BLaER1 (cell line): ENCODE measurements around the gene APOBEC2.

Experiments
- H3K27ac ChIP-seq: shearing (Covaris generic); formaldehyde crosslinking; 2 replicates; pipeline ENCODE4 v1.8.1; 2022
- H3K27me3 ChIP-seq: shearing (Covaris generic); formaldehyde crosslinking; 2 replicates; pipeline ENCODE4 v1.8.1; 2022
- H3K36me3 ChIP-seq: shearing (Covaris generic); formaldehyde crosslinking; 2 replicates; pipeline ENCODE4 v1.8.1; 2022
- H3K4me1 ChIP-seq: shearing (Covaris generic); formaldehyde crosslinking; 2 replicates; pipeline ENCODE4 v1.8.1; 2022
- H3K4me2 ChIP-seq: shearing (Covaris generic); formaldehyde crosslinking; 2 replicates; pipeline ENCODE4 v1.8.1; 2022
- H3K4me3 ChIP-seq: shearing (Covaris generic); formaldehyde crosslinking; 2 replicates; pipeline ENCODE4 v1.8.1; 2022
- H3K9ac ChIP-seq: shearing (Covaris generic); formaldehyde crosslinking; 2 replicates; pipeline ENCODE4 v1.8.1; 2022
- H3K9me3 ChIP-seq: shearing (Covaris generic); formaldehyde crosslinking; 2 replicates; pipeline ENCODE4 v1.8.1; 2022
- H4K20me1 ChIP-seq: shearing (Covaris generic); formaldehyde crosslinking; 2 replicates; pipeline ENCODE4 v1.8.1; 2022
- Cebpa-rat ChIP-seq: shearing (Covaris generic); IDR thresholded peaks from 2 replicates; pipeline ENCODE4 v1.8.1; 2022

APOBEC2 gene

DNA sequence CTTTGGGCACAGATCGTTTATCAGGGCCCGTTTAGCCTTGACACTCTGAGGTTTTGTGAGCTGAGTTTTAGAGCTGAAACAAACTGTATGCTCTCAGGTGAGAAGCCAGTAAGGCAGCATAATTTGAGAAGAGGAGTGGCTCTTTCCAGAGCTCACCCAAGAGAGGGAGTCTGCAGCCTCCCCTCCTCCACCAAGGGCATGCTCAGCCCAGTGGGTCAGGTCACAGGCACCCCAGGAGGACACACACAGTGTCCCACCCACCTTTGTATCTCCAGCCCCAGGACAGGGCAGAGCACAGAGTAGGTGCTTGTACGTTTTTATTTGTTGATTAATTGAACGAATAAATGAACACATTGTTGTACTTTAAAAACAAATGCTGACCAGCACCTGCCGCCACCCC is 7.3 kb upstream of the APOBEC2 start:
- no peak for TF ChIP-seq Cebpa-rat
- Histone ChIP-seq H4K20me1 (no peaks in the 10 kb centered on the region), H3K27ac (no peak overlapping the region), H3K27me3 (no peaks in the 10 kb centered on the region), H3K4me2 (no peak overlapping the region), H3K4me1 (peaks cover 12% of the 10 kb centered on the region), H3K9me3 (no peaks in the 10 kb centered on the region), H3K4me3 (no peak overlapping the region), H3K9ac (no peak overlapping the region), H3K36me3 (no peaks in the 10 kb centered on the region)

DNA sequence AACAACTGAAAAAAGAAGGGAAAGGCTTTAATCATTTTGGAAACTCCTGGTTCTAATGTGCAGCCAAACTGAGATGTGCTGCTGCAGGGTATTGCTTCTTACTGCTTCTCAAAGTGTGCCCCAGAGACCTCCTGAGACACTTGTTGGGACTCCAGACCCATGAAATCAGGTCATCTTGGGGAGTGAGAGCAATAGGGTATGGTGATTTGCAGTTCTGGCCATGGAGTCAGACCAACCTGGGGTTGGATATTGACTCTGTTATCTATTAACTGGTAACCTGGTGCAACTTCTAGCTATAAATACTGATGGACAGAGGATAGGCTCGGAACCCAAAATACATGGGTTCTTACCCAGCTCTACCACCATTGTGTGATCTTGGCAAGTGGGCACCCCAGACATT is 6.9 kb upstream of the APOBEC2 start:
- TF ChIP-seq Cebpa-rat = no peak

DNA sequence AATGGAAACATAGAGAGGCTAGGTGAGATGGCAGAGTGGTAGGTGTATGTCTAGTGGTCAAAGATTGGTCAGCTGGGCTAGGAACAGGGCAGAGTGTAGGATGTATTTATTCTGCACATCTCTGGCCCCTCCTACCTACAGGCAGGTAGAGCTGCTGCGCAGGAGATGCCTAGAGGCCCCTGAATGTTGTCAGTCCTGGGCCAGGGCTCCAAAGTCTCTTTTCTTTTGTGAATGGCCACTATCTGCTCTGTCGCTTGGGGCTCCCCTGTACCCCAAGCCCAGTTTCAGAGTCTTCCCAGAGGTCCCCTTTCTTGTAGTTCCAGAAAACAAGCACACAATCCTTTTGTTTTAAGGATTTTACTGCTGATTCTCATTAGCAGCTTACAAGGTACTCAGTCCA is 5.7 kb upstream of the APOBEC2 start:
- Histone ChIP-seq H3K27ac (no peak overlapping the region), H4K20me1 (no peaks in the 10 kb centered on the region), H3K27me3 (no peaks in the 10 kb centered on the region), H3K4me1 (peaks cover 23% of the 10 kb centered on the region), H3K4me2 (no peak overlapping the region), H3K36me3 (no peaks in the 10 kb centered on the region), H3K9me3 (no peaks in the 10 kb centered on the region), H3K9ac (no peak overlapping the region), H3K4me3 (no peak overlapping the region)
- no peak for TF ChIP-seq Cebpa-rat

More for the DNA sequence above, 6.9 kb upstream of the APOBEC2 start:
- Histone ChIP-seq H3K36me3 (no peaks in the 10 kb centered on the region), H3K9me3 (no peaks in the 10 kb centered on the region), H3K4me3 (no peak overlapping the region), H3K27ac (no peak overlapping the region), H3K9ac (no peak overlapping the region), H3K4me1 (peaks cover 12% of the 10 kb centered on the region), H3K27me3 (no peaks in the 10 kb centered on the region), H3K4me2 (no peak overlapping the region), H4K20me1 (no peaks in the 10 kb centered on the region)

DNA sequence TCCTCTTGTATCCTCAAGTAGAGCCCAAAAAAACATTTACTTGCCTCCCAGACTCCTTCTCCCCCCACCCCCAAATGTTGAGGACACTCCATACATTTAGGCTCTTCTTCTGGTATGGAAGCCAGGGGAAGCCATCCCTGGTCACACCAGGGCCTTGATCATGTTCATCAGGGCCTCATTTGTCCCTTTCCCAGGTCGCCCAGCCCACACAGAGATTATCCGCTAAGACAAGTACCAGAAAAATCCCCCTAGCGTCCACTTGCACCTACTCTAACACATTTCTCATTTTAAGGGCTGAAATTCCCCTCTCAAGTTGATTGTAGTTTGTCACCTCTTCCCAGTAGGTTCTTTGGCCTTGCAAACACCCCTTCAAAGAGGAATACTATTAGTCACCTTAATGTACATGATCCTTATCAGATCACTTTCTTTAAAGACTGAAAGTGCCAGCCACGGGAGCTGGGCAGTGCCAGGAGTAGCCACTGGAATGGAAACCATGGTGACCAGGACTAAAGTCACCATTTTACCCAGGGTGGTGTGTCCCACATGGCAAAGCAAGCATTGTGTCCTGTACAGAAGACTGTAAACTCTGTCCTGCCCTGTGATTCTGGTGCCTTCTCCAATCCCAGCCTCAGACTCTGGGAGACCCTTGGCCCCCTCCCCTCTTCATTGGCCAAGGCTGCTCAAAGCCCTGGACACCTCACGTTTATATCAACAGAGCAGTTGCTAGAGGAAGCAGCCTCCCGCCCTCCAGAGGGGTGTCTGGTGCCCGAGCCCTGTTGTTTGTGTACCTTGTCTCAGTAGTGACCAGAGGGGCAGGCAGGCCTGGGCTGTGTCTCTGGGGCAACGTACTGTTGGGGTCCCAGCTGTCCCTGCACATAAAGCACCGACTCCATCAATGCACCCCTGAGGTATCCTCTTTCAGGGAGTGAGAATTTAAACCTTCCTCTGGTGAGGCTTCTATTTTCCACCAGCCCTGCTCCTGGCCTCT is 5.0 kb upstream of the APOBEC2 start:
- H3K4me3 ChIP-seq = no peak overlapping the region
- H3K4me2 ChIP-seq = no peak overlapping the region
- no peaks in the 10 kb centered on the region for H4K20me1 ChIP-seq
- no peak for TF ChIP-seq Cebpa-rat
- H3K27ac ChIP-seq = no peak overlapping the region
- H3K4me1 ChIP-seq = peaks cover 30% of the 10 kb centered on the region
- H3K27me3 ChIP-seq = no peaks in the 10 kb centered on the region
- no peaks in the 10 kb centered on the region for H3K36me3 ChIP-seq
- no peak overlapping the region for H3K9ac ChIP-seq
- H3K9me3 ChIP-seq = no peaks in the 10 kb centered on the region

DNA sequence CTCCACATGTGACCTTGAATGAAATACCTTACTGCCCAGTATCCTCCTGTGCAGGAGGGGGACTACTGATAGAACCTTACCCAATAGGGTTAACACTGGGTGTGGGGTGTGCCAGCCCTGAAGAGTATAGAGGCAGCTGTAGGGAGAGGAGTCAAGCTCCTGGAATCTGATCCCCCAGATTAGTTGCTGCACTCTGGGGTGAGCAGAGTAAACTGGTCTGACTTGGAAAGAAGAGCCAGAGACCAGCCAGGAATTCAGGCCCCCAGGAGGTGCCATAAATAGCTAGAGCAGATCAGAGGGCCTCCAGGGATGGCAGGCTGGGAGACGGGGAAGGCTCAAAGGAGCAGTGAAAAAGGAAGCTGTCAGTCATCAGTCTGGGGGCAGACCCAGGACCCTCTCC is 3.5 kb upstream of the APOBEC2 start:
- Histone ChIP-seq H4K20me1 (no peaks in the 10 kb centered on the region), H3K36me3 (no peaks in the 10 kb centered on the region), H3K9me3 (no peaks in the 10 kb centered on the region), H3K4me1 (peaks cover 45% of the 10 kb centered on the region), H3K27ac (no peak overlapping the region), H3K27me3 (no peaks in the 10 kb centered on the region), H3K4me3 (no peak overlapping the region), H3K4me2 (peak overlapping the region; percentile 25), H3K9ac (no peak overlapping the region)
- TF ChIP-seq Cebpa-rat = no peak

DNA sequence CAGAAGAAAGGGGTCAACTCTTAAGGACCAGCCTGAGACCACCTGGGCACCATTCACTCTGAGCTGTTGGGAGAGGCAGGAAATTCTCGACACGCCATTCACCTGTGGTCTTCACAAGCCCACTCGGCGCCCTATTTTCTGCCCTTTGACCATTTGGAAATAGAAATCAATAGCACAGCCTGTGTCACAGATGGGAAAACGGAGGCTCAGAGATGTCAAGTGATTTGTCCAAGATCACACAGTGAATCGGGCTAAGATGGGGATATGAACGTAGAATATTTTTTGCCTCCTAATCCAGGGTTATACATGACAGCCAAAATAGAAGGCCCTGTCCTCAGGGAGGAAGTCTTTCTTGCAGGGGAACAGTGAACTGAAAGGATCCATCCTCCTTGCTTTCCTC is 3.0 kb upstream of the APOBEC2 start:
- no peaks in the 10 kb centered on the region for H3K36me3 ChIP-seq
- H3K27ac ChIP-seq = no peak overlapping the region
- peak overlapping the region; percentile 25 for H3K4me2 ChIP-seq
- TF ChIP-seq Cebpa-rat = no peak
- no peaks in the 10 kb centered on the region for H3K9me3 ChIP-seq
- no peak overlapping the region for H3K9ac ChIP-seq
- H3K4me3 ChIP-seq = no peak overlapping the region
- no peaks in the 10 kb centered on the region for H3K27me3 ChIP-seq
- H4K20me1 ChIP-seq = no peaks in the 10 kb centered on the region
- peaks cover 50% of the 10 kb centered on the region for H3K4me1 ChIP-seq

DNA sequence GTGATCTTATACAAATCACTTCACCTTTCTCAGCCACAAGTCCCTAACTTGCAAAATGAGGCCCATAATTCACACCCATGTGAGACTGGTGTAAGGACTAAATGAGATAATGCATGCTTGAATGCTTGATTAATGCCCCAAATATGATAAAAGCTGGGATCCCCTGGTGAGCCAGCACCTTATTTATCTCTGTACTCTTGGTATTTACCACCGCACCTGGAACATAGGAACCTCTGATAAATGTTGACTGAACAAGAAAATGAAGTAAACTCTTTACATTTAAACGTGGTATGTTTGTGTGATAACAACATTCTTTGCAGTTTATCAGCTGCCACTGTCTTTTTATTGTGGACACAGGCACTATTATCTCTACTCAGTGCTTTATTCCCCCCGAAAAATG is 2.5 kb upstream of the APOBEC2 start:
- Histone ChIP-seq H3K36me3 (no peaks in the 10 kb centered on the region), H3K27ac (no peak overlapping the region), H3K9ac (no peak overlapping the region), H3K9me3 (no peaks in the 10 kb centered on the region), H3K4me1 (peaks cover 55% of the 10 kb centered on the region), H4K20me1 (no peaks in the 10 kb centered on the region), H3K4me2 (no peak overlapping the region), H3K27me3 (no peaks in the 10 kb centered on the region), H3K4me3 (no peak overlapping the region)
- TF ChIP-seq Cebpa-rat = no peak

DNA sequence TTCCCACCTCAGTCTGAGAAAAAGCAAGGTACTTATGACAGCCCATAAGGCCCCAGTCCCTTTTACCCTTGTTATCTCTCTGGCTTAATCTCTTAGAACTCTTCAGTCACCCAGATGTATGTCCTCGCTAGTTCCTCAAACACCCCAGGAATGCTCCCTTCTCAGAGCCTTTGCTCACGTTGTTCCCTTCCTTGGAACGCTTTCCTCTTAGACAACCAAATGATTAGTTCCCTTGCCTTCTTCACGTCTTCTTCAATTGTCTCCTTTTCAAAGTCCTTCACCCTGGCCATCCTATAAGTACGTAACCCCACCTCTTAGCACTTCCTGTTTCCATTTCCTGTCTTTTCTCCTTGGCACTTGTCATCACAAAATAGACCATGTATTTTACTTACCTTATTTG is 1.1 kb upstream of the APOBEC2 start:
- no peak overlapping the region for H3K27ac ChIP-seq
- peak overlapping the region; percentile 84 for H3K4me2 ChIP-seq
- no peaks in the 10 kb centered on the region for H3K36me3 ChIP-seq
- TF ChIP-seq Cebpa-rat = no peak
- no peak overlapping the region for H3K9ac ChIP-seq
- H3K4me1 ChIP-seq = peaks cover 67% of the 10 kb centered on the region
- H3K4me3 ChIP-seq = no peak overlapping the region
- no peaks in the 10 kb centered on the region for H4K20me1 ChIP-seq
- no peaks in the 10 kb centered on the region for H3K9me3 ChIP-seq
- no peaks in the 10 kb centered on the region for H3K27me3 ChIP-seq

DNA sequence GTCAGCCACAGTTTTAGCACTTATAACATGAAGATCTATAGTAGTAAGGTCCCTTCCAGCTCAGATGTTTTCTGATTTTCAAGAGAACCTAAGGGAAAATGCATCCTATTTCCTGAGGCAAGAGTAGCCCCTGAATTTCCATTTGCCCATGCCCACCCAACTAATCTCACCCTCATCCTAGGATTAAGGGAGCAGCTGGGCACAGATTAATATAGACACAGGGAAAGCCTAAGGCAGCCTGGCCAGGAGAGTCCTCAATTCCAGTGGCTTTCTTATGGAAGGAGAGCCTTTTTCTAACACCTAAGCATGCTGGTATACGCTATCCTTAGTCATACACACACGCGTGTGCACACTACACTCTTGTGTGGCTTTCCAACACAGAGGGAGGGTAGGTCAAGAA is 1.5 kb downstream of the APOBEC2 start:
- peak overlapping the region; percentile 66 for H3K27ac ChIP-seq
- TF ChIP-seq Cebpa-rat = no peak
- peak overlapping the region; percentile 84 for H3K4me2 ChIP-seq
- no peaks in the 10 kb centered on the region for H4K20me1 ChIP-seq
- no peaks in the 10 kb centered on the region for H3K27me3 ChIP-seq
- H3K36me3 ChIP-seq = no peaks in the 10 kb centered on the region
- no peak overlapping the region; the same call in 1 of the 2 replicates for H3K9ac ChIP-seq
- H3K4me1 ChIP-seq = peaks cover 66% of the 10 kb centered on the region
- H3K9me3 ChIP-seq = no peaks in the 10 kb centered on the region
- H3K4me3 ChIP-seq = no peak overlapping the region

DNA sequence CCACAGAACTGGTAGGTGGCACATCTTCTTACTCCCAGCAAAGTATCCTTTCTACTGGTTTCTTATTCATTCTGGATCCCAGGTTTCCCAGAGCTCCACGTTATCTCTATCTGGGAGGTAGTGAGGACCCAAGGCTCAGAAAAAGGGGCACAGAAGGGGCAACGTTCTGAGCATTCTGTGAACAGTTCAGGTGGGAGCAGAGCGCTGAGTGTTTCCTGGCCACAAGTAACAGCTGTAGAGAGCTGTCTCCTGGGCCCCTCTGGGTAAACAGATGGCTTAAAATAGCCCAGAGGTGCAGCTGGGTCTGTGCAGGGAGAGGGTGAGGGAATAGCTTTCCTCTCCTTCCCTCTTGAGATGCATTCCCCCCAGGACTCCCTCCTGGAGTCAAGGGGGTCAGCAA is 2.1 kb downstream of the APOBEC2 start:
- H3K9ac ChIP-seq = peak overlapping the region; percentile 63

More for the DNA sequence above, 2.1 kb downstream of the APOBEC2 start:
- Histone ChIP-seq H3K27me3 (no peaks in the 10 kb centered on the region), H3K4me3 (peak overlapping the region; percentile 17; the same call in 1 of the 2 replicates), H3K4me1 (peaks cover 59% of the 10 kb centered on the region), H4K20me1 (no peaks in the 10 kb centered on the region), H3K36me3 (no peaks in the 10 kb centered on the region), H3K4me2 (peak overlapping the region; percentile 84), H3K27ac (peak overlapping the region; percentile 66), H3K9me3 (no peaks in the 10 kb centered on the region)
- TF ChIP-seq Cebpa-rat = no peak
